A204.1 (cell line): Measurements from ENCODE around the gene ZC3H6.
"Not testable (repeated sequence)": the region's sequence is repeated elsewhere in the genome, so short reads cannot be mapped to it uniquely, and the experiment has no call there.

Source experiments
- FAIRE-seq: peaks from 2 replicates; lab custom pipeline; 2012; peaks lifted over from hg19 to GRCh38; lab: Jason Lieb, UNC

Gene ZC3H6

DNA sequence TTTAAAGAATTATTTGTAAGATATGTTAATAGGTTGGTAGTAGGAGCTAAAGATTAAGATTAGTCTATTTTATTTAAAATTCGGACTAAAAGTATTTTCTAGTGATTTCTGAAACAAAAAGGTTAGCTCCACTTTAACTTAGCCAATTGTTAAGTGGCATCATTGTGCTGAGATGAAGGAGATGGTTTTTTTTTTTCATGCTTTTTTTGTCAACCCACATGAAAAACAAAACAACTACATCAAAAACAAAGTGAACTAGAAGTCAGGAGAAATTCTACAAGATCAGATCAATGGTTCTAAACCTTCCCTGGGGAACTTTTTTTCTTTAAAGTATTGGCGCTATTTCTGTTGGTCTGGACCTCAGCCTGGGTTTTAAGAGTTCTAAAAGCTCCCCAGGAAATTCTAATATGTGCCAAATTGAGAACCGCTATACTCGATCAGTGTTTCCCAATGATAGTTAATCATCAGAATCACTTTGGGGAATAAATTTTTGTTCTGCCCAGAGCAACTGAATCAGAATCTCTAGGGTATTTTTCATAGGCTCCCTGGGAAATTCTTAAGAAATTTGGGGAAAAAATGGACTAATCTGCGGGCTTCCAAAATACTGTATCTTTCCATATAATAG lies 2.3 kb downstream of the ZC3H6 start:
- FAIRE-seq: no peak

GRCh38 chr2:112282066-112282465 lies 6.7 kb downstream of the ZC3H6 start:
- not testable (repeated sequence) for FAIRE-seq

- FAIRE-seq: not testable (repeated sequence)
These were observed 8.1 kb downstream of the ZC3H6 start for GRCh38 chr2:112283535-112283934.

- no peak for FAIRE-seq
These were observed 14.7 kb downstream of the ZC3H6 start for GRCh38 chr2:112290088-112290487.

GRCh38 chr2:112290648-112291047 lies 15.3 kb downstream of the ZC3H6 start:
- no peak for FAIRE-seq

GRCh38 chr2:112293636-112294401 lies 18.4 kb downstream of the ZC3H6 start:
- no peak for FAIRE-seq

DNA sequence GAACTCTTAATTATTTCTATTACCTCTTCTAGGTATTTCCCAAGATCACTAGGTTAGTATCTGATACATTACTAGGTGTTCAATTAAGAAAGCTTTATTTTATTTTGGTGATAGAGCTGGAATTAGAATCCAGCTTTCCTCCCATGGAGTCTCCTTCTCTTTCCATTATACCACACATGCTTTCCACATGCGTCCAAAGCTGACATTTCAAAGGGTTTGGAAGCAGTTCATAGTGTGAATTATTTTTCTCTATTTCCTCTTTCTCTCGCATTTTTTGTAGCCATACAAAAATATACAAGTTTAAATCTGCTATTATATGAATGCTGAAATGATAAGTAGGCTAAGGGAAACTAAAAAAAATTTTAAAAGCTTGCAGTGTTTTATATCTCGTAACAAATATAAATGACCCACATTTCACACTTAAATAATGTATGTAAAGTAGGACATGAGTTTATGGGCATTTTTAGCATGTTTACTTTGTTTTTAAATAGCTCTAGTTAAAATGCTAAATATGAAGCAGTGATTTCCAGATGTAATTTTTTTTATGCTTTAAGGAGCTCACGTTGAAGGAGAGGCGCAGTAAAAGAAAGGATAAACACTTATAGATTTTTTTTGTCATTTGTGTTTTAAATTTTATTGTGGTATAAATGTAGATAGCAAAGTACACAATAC lies 20.1 kb downstream of the ZC3H6 start:
- no peak for FAIRE-seq

DNA sequence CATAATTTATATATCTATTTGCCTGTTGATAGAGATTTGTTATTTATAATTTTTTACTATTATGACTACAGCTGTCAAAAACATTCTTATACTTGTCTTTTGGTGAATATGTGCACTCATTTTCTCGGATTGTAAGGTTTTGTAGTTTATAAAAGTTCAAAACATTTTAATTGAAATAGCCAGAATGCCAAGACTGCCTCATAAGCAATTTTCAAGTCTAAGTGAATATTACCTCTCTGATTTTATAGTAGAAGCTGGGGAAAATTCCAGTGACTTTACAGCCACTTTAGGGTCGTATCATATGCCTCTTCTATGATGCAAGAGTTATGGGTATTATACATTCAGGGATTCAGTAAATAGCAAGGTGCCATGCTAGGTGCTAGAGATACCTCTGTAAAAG lies 21.0 kb downstream of the ZC3H6 start:
- FAIRE-seq: peak; percentile 19

DNA sequence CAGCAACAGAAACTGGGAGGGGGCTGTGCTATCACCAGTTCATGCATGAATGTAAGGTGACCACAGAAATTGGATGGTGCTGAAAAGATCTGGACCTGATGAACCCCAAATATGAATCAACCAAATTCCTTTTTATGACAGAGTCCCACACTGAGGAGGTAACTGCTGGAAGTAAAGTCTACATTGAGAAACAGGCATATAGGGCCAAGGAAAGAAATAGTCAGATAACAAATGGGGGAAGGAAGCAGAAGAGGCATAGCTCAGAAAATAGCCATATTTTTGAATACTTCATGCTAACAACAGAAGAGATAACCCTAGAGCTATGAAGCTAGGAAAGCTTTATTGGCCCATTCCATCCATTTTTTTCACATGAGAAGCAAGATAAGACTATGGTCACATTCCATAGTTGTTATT lies 25.8 kb downstream of the ZC3H6 start:
- FAIRE-seq: no peak

- FAIRE-seq: no peak
These were observed 26.6 kb downstream of the ZC3H6 start for GRCh38 chr2:112301973-112302372.

- FAIRE-seq: no peak
These were observed 29.0 kb downstream of the ZC3H6 start for GRCh38 chr2:112304298-112304941.

DNA sequence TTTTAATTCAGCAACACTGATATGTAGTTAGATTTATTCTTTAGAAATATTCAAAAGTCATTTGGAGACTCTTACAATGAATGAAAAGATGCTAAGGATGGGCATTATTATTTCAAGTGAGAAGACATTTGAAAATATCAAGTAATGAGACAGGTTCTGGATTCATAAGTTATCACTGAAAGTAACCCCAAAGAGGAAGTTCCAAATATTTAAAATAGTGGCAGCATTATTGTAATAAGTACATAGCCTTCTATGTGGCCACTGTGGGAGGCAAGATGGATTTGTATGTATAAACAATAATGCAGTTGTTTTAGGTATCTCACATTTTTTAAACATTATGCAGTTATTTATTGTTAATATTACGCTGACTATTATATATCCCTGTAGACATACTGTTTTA lies 29.7 kb downstream of the ZC3H6 start:
- FAIRE-seq: no peak

DNA sequence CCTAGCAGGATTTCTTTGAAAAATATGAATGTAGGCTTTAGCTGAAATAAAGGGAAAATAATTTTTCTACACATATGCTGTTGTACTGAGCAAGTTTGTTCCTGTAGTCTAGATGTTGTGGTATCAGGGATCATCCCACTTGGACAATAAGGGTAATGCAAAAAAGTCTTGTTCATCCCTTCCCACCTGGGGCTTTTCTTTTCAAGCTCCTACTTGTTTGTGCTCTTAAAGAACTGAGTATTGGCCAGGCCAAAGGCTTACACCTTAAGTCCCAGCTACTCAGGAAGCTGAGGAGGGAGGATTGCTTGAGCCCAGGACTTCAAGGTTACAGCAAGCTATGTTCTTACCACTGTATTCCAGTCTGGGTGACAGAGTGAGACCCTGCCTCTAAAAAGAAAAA lies 35.5 kb downstream of the ZC3H6 start:
- no peak for FAIRE-seq

GRCh38 chr2:112311932-112312331 lies 36.5 kb downstream of the ZC3H6 start:
- peak; percentile 41 for FAIRE-seq

GRCh38 chr2:112312821-112313220 lies 37.4 kb downstream of the ZC3H6 start:
- FAIRE-seq: no peak

DNA sequence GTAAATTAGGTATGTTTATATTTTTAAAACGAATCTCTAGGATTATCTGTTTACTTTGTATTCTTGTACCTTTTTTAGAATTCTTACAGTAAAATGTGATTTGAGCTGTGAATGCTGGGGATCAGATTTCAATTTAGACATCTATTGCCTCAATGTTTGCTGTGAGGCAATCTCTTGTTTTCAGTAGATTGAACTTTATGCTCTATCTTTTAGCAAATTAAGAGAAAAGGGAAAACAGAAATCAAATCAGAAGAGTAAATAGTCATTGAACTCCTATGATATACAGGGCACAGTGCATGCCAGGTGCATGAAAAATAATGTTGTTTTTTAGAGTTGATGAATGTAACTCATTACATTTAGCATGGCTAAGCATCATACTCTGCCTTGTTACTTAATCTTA lies 39.5 kb downstream of the ZC3H6 start:
- FAIRE-seq: no peak

- FAIRE-seq: no peak
These were observed 42.1 kb downstream of the ZC3H6 start for GRCh38 chr2:112317303-112318158.

DNA sequence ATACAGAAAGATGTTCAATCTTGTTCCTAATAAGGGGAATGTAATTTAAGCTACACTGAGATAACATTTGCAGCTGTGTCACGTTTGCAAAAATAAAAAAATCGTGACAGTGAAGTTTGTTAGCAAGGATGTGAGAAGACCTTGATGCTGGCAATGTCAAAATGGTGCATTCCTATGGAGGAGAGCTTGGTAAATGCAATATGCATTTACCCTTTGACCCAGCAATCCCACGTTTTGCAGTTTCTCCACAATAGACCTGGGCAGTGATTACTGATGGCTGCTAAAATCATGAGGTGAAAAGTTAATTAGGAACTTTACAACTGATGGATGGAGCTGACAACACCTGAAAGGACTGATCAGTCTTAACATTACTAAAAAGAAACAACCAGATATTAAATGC lies 43.1 kb downstream of the ZC3H6 start:
- FAIRE-seq: no peak

DNA sequence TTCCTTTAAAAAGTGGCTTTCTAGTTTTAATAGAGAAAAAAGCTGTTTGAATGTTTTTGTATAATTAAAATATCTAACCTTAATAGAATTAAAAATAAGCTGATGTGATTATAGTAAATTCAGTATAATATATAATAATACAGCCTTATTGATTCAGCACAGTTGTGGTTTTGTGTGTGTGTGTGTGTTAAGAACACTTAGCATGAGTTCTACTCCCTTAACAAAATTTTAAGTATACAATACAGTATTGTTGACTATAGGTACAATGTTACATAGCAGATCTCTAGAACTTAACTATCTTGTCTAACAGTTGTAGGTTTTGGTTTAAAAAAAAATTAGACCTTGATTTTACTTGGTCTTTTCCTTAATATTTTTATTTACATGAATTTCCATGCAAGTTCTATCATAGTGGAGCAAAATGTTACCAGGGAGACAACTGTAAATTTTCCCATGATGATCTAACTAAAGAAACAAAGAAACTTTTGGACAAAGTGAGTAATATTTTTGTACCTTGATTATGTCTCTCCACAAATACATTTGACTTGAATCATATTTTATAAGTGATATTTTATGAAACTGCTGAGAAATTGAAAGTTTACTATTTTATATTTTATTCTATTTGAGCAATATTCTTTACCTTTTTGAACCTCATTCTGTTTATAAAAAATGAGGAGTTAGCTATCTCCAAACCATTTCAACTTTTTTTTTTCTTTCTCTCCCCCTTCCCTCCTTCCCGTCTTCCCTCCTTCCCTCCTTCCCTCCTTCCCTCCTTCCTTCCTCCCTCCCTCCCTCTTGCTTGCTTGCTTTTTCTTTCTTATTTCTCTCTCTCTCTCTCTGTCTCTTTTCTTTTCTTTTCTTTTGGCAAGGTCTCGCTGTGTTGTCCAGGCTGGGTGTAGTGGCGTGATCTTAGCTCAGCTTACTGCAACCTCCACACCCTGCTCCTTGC lies 46.3 kb downstream of the ZC3H6 start:
- FAIRE-seq: peak; percentile 90

DNA sequence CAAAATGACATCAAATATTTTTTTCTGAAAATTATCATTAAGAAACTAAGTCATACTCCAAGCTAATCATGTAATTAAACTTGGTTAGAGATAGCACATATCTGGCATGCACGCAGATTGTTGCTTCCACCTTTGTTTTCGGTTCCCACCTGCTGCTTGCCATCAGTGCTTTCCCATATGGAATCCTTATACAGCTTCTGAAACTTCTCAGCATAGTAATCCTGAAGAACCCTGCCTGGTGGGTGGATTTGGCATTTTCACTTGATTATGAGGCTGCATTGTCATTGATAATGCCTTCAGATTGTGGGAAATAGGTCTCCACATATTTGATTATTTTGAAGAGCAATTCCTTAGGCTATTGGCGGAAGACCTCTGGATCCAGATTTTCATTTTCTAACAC lies 47.5 kb downstream of the ZC3H6 start:
- no peak for FAIRE-seq
